Measurements from ENCODE around the gene NAA38.

Gene NAA38

DNA sequence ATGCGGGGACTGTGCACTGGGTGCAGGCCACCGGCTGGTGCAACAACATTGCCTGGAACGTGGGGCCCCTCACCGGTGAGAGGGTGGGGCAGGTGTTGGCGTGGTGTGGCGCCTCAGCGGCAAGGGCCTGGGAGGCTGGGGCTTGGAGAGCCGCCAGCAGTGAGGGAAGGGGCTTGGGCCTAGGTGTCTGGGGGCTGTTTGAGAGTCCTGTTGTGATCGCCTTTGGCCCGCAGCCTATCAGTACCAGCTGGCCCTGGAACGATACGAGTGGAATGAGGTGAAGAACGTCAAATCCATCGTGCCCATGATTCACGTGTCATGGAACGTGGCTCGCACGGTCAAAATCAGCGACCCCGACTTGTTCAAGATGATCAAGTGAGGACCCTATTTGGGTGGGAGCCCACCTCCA is 5.1 kb downstream of the NAA38 start:
- DNase-seq, result no peak

DNA sequence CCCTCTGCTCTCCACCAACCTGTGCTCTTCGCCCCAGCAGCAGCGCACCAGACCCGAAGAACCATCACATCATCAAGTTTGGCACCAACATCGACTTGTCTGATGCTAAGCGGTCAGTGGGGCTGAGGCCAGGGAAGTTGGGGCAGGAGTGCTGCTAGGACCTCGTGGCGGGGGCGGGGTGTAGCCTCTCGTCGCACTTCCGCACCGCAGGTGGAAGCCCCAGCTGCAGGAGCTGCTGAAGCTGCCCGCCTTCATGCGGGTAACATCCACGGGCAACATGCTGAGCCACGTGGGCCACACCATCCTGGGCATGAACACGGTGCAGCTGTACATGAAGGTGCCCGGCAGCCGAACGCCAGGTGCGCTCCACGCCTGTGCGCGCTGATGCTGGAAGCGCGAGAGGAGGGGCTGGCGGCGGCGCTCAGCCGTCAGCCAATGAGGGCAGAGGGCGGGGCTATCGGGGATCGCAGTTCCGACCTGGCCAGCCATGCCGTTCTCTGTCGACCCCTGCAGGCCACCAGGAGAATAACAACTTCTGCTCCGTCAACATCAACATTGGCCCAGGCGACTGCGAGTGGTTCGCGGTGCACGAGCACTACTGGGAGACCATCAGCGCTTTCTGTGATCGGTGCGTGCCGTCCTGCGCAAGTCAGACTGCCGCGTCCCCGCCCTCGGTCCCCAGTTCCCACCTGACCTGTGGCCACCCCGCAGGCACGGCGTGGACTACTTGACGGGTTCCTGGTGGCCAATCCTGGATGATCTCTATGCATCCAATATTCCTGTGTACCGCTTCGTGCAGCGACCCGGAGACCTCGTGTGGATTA is 5.7 kb downstream of the NAA38 start:
- peak; percentile 82 to 89 for DNase-seq

- DNase-seq, result no peak
Measured at GRCh38 chr17:7850701-7851437, 6.5 kb downstream of the NAA38 start.

DNA sequence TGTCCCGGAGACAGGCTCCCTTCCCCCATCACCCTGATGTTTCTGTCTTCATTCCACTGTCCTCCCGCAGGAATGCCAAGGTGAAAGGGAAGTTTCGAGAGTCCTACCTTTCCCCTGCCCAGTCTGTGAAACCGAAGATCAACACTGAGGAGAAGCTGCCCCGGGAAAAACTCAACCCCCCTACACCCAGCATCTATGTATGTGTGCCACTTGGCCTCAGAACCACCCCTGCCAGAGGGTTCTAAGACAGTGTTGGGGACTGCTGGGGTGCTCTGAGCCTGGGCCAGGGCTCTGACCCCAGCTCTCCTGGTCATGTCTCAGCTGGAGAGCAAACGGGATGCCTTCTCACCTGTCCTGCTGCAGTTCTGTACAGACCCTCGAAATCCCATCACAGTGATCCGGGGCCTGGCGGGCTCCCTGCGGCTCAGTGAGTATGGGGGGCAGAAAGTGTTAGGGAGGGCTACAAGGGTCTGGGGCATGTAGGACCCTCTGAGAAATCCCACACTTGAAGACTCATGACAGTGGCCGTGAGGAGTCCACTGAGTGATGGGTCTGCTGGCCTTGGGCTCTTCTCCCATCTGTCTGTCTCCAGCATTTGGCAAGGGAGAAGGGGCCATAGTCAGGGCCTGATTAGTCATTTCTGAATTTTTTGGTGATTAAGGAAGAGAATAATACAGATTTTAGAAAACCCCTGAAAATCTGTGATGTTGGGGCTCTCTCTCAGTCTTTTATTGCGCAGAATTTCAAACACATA is 7.4 kb downstream of the NAA38 start:
- DNase-seq, result no peak

GRCh38 chr17:7849130-7849750 is 8.1 kb downstream of the NAA38 start:
- DNase-seq, result no peak

GRCh38 chr17:7848739-7849129 is 8.6 kb downstream of the NAA38 start:
- DNase-seq, result no peak

GRCh38 chr17:7848131-7848579 is 9.2 kb downstream of the NAA38 start:
- no peak for DNase-seq

DNA sequence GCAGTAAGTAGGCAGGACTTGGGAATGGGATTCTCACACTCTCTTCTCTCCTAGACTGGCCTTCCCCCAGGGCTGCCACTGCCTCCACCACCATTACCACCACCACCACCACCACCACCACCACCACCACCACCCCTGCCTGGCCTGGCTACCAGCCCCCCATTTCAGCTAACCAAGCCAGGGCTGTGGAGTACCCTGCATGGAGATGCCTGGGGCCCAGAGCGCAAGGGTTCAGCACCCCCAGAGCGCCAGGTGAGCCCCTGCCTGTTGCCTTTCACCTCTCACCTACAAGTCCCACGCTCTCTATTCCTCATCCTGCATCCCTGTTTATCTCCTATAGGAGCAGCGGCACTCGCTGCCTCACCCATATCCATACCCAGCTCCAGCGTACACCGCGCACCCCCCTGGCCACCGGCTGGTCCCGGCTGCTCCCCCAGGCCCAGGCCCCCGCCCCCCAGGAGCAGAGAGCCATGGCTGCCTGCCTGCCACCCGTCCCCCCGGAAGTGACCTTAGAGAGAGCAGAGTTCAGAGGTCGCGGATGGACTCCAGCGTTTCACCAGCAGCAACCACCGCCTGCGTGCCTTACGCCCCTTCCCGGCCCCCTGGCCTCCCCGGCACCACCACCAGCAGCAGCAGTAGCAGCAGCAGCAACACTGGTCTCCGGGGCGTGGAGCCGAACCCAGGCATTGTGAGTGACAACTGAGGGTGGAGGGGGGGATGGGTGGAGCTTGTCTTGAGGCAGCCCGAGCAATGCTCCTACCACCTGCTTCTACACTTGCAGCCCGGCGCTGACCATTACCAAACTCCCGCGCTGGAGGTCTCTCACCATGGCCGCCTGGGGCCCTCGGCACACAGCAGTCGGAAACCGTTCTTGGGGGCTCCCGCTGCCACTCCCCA is 10.3 kb downstream of the NAA38 start:
- no peak for DNase-seq

DNA sequence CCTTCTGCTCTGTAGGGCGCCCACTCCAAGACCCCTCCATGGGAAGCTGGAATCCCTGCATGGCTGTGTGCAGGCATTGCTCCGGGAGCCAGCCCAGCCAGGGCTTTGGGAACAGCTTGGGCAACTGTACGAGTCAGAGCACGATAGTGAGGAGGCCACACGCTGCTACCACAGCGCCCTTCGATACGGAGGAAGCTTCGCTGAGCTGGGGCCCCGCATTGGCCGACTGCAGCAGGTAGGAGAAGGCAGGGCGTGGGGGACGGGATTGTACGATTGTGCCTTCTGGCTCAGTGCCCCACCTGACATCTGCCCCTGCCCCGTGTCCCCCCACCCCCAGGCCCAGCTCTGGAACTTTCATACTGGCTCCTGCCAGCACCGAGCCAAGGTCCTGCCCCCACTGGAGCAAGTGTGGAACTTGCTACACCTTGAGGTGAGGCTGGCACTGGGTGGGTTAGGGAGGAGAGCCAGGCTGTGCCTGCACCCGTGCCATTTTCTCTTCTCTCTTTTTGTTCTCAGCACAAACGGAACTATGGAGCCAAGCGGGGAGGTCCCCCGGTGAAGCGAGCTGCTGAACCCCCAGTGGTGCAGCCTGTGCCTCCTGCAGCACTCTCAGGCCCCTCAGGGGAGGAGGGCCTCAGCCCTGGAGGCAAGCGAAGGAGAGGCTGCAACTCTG is 11.2 kb downstream of the NAA38 start:
- DNase-seq, result no peak

DNA sequence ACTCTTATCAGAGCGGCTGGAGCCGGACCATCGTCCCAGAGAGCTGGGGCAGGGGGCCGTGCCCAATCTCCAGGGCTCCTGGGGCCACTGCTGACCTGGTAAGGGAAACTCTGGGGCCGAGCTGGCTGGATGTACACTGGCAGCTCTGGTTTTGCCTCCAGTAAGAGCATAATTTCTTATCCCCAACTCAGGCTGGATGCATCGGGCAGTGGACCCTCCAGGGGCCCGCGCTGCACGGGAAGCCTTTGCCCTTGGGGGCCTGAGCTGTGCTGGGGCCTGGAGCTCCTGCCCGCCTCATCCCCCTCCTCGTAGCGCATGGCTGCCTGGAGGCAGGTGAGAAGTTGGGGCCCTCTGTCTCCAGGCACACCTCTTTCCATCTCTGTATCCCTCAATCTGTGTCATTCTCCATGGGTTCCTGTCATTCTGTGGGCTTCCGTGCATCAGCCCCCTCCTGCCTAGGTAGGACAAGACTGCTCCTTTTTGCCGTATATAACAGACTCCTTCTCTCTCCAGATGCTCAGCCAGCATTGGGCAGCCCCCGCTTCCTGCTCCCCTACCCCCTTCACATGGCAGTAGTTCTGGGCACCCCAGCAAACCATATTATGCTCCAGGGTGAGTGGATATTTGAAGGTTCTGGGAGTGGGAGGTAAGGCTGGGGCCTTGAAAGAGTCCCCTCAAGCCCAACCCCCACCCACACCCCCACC is 11.8 kb downstream of the NAA38 start:
- DNase-seq, result no peak

GRCh38 chr17:7844292-7845154 is 12.8 kb downstream of the NAA38 start:
- DNase-seq, result peak; percentile 95 to 96

DNA sequence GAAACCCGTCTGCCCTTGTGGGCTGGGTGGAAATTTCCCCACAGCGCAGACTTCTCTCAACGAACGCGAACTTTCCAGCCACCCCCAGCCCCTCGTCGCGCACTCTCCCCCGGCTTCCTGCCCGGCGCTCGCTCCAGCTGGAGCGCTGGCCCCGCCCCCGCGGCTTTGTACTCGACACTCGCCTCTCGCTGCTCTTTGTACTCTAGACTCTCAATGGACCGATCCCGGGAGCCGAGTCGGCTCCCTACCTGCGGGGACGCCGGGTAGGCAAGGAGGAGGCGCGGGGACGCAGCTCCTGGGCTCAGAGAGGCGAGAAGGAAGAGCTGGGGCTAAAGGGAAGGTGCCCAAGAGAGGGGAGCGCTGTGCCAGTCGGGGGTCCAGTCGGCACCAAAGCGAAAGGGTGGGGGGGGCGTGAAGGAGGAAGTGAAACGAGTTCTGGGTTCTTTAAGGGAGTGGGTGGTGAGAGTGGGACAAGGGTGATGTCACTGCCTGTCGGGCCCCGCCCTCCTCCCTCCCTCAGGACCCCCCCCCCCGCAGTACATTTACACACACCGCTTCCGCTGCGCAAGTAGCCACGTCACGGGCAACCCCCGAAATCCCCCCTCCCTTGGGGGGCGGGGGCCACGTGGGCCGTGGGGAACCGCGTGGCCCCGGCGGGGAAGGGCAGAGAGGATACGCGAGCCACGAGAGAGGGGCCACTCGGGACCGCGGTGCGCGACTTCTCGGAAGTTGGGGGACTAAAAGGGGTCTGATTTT is 13.6 kb downstream of the NAA38 start:
- peak; percentile 92 to 97 for DNase-seq

DNA sequence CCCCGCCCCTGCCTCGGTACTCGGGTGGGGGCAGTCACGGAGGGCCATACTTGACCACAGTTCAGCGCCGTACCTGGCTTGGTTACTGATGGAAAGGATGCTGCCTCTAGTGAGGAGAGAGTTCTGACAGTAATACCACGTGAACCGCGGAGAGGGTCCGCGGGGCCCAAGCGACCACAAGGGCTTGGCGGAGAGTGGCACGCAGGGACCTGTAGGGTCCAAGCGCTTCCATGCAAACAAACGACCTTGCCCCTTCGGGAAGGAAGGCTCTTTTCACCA is 14.2 kb downstream of the NAA38 start:
- no peak for DNase-seq

GRCh38 chr17:7842380-7843256 is 14.7 kb downstream of the NAA38 start:
- peak; percentile 98 for DNase-seq

GRCh38 chr17:7841915-7842379 is 15.4 kb downstream of the NAA38 start:
- peak; percentile 86 to 87 for DNase-seq

- DNase-seq, result peak; percentile 71 to 84
Measured at GRCh38 chr17:7841396-7841914, 15.9 kb downstream of the NAA38 start.

DNA sequence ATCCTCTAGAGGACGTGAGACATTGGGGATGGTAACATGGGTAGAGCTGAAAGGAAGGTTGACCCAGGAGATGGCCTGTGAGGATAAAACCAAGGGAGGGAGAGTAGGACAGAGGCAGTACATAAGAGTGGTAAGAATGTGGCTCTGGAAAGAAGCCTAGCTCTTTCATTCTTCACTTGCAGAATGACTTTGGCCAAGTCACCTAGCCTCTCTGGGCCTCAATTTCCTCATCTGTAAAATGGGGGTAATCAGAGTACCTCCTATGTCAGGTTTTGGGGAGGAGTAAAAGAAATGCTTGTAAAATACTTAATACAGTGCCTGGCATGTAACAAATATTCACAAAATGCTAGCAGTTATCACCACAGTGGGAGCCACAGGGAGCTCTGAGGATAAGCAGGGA is 16.5 kb downstream of the NAA38 start:
- no peak for DNase-seq

All from inflammatory macrophage (primary cell).